Uterus (tissue), 4 donors: Measurements from ENCODE around the gene DDIT4. TPM values are rescaled to one million over a fixed set of nuclear protein-coding genes. Genes with fewer than 3 reads are reported as not detected.

Source experiments
- DNase-seq, 2 donors: peaks; one replicate each; pipeline ENCODE4 v3.0.0-alpha.2; 2019 to 2020
- H3K27ac ChIP-seq, 2 donors: fragments of 200-600 bp; sonication (generic); 1 replicate in 1 of 2; 2 replicates in 1 of 2; pipeline ENCODE4 v1.5.1; 2016 to 2018
- H3K27me3 ChIP-seq, 2 donors: fragments of 200-600 bp; sonication (generic); one replicate each; pipeline ENCODE4 v1.5.1; 2018 to 2019; ENCODE audit warnings: control low read depth in 1 of 2
- H3K36me3 ChIP-seq, 2 donors: fragments of 200-600 bp; sonication (generic); one replicate each; pipeline ENCODE4 v1.5.1; 2019; ENCODE audit warnings: control low read depth in 1 of 2
- H3K4me1 ChIP-seq, 2 donors: fragments of 200-600 bp; sonication (generic); one replicate each; pipeline ENCODE4 v1.5.1; 2018 to 2019; ENCODE audit warnings: control low read depth in 1 of 2
- H3K4me3 ChIP-seq, 2 donors: fragments of 200-600 bp; sonication (generic); 1 replicate in 1 of 2; 2 replicates in 1 of 2; pipeline ENCODE4 v1.5.1; 2018 to 2019; ENCODE audit warnings: mild to moderate bottlenecking in 1 of 2
- H3K9me3 ChIP-seq, 2 donors: fragments of 200-600 bp; sonication (generic); one replicate each; pipeline ENCODE4 v1.5.1; 2019; ENCODE audit warnings: control low read depth in 1 of 2
- CTCF ChIP-seq, 4 experiments: fragments of 200-600 bp in 2 of 4; fragments of 450-650 bp in 2 of 4; sonication (generic) in 2 of 4; IDR thresholded peaks; one replicate each; pipeline ENCODE4 v1.5.1; 2016 to 2019; ENCODE audit warnings: antibody characterized with exemption in 4 of 4, mild to moderate bottlenecking in 2 of 4, moderate library complexity in 1 of 4
- POLR2A ChIP-seq, 2 donors: fragments of 450-650 bp; IDR thresholded peaks; one replicate each; pipeline ENCODE4 v1.6.1; 2016; ENCODE audit warnings: antibody characterized with exemption in 2 of 2, mild to moderate bottlenecking in 1 of 2, moderate library complexity in 1 of 2
- intact Hi-C: fragments of 100-400 bp; cut with DNase I; formaldehyde crosslinking; loops from one replicate; pipeline ENCODE4 v1.15.1; 2023; ENCODE audit warnings: low total_unique reads
- total RNA-seq, 4 donors: library from RNA; depleted of rRNA in 3 of 4; stranded (reverse); fragments of >200 nt in 3 of 4; gene quantifications; one replicate each; pipeline versions ENCODE4 v1.1.0 to v1.2.4, GENCODE V29; 2014 to 2023
- donor health status: DM: yes; HTN: yes; CAD: no.

The DDIT4 gene
- total RNA-seq, 4 donors from 2014 or later: 118 to 210 (median 145) TPM

DNA sequence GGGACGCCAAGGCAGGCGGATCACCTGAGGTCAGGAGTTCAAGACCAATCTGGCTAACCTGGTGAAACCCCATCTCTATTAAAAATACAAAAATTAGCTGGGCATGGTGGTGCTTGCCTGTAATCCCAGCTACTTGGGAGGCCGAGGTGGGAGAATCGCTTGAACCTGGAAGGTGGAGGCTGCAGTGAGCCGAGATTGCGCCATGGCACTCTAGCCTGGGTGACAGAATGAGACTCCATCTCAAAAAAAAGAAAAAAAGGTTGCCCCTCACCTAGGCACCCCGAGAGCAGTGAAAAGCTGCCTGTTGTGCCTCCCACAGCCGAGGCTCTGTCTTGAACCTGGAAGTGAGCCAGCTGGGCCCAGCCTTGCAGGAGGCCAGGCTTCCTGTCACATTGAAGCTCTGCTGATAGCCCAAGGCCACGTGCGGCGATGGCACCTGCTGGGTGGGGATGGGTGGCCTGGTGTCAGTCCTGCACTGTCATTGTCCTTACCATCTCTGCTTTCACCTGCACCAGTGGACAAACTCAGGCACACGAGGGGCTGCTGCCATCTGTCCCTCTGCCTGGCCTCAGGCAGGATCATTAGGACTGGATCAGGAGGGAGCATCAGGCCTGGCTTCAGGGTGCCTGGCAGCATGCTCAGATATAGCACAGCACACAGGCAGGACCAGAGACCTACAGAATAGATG is 43.2 kb downstream of the DDIT4 start:
- Histone ChIP-seq H3K27ac (peak overlapping the region; percentile 12 to 69), H3K4me1 (peaks cover 0 to 8% of the 10 kb centered on the region in 2 donors), H3K36me3 (no peaks in the 10 kb centered on the region), H3K4me3 (no peak overlapping the region), H3K27me3 (no peaks in the 10 kb centered on the region), H3K9me3 (no peaks in the 10 kb centered on the region)
- TF ChIP-seq POLR2A (IDR thresholded peaks at IDR 0.05) (no peak), CTCF (IDR thresholded peaks at IDR 0.05) (no peak)
- intact Hi-C loops: no loop called here
- DNase-seq: no peak

DNA sequence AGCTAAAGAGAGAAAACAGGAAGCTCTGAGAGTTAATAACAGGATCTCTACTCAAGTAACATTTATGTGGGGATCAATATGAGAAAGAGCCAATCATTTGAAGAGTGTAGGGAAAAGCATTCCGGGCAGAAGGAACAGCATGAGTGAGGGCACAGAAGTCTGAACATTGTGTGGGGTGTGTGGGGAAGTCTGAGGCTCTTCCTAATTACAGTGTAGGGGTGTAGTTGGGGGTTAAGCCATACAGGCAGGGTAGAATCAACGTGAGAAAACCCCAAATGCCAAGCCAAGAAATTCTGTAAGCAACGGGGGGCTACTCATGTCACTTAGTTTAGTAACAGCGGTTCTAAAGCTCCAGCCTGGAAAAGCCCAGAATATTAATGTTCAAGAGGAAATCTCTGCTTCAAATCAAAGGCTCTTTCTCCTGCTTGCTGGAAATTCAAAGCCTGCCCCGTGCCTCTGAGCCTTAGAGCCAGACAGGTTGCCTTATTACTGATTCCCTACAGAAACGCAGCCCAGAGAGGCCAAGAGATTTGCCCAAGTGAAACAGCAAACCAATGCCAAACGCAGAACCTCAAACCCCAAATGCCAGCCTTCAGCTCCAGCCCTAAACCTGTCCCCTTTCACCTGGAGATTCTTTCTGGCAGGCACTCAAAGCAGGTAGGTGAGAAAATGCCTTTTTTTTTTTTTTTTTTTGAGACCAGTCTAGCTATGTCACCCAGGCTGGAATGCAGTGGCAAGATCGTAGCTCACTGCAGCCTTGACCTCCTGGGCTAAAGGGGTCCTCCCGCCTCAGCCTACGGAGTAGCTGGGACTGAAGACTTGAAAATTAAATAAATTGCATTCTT is 44.9 kb downstream of the DDIT4 start:
- intact Hi-C loops: no loop called here
- H3K4me1 ChIP-seq: peaks cover 0 to 8% of the 10 kb centered on the region in 2 donors
- H3K9me3 ChIP-seq: no peaks in the 10 kb centered on the region
- DNase-seq: no peak
- peak overlapping the region; percentile 82 to 91 for H3K27ac ChIP-seq
- TF ChIP-seq POLR2A (IDR thresholded peaks at IDR 0.05) (no peak), CTCF (IDR thresholded peaks at IDR 0.05) (no peak)
- no peak overlapping the region for H3K4me3 ChIP-seq
- H3K27me3 ChIP-seq: no peaks in the 10 kb centered on the region
- H3K36me3 ChIP-seq: no peaks in the 10 kb centered on the region

DNA sequence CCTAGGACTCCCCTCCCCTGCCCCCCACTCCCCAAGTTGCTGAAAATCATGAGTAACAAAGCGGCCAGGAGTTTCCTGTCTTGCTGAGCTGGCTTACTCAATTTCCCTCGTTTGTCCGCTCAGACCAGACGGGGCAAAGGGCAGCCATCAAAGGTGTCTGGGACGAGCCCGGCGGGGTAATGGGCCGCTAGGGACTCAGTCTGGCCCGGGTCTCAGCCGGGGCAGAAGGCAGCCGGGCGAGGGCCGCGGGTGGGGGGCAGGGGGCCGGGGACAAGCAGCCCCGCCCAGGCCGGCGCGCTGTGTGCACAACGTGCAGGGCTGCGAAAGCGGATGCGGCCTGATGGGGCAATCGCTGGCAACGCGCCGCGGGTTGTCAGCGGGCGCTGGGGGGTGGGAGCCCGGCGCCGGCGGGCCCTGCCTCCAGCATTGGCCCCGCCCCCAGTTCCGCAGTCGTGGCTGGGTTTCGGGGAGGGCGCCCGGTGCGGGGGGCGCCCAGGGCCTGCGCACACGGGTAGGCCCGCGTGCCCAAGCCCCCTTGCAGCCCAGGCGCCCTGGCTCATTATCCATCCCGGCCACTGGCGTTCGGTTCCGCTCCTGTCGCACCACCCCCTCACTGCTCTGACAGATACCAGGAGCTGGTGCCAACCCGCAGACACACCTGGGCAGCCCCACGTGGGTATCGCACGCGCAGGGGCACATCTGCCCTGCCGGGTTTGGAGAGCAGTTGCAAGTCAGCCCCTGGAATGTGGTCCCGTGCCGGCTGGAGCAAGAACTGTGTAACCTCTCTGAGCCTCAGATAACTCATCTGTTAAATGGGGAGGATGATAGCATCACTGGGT is 45.9 kb downstream of the DDIT4 start:
- no peak for TF ChIP-seq CTCF (IDR thresholded peaks at IDR 0.05)
- TF ChIP-seq POLR2A (IDR thresholded peaks at IDR 0.05): peak; percentile 26 to 55
- H3K36me3 ChIP-seq: no peaks in the 10 kb centered on the region
- H3K9me3 ChIP-seq: no peaks in the 10 kb centered on the region
- peak overlapping the region; percentile 82 to 91 for H3K27ac ChIP-seq
- H3K27me3 ChIP-seq: no peaks in the 10 kb centered on the region
- H3K4me1 ChIP-seq: peaks cover 0 to 8% of the 10 kb centered on the region in 2 donors
- H3K4me3 ChIP-seq: peak overlapping the region; percentile 21 to 44
- DNase-seq: peak; percentile 94 to 95
- intact Hi-C loops: no loop called here

GRCh38 chr10:72320676-72321247 is 47.0 kb downstream of the DDIT4 start:
- Histone ChIP-seq H3K27me3 (no peaks in the 10 kb centered on the region), H3K4me1 (peaks cover 0 to 14% of the 10 kb centered on the region in 2 donors), H3K4me3 (no peak overlapping the region), H3K27ac (peak overlapping the region; percentile 82 to 91), H3K9me3 (no peaks in the 10 kb centered on the region), H3K36me3 (no peaks in the 10 kb centered on the region)
- DNase-seq: peak; percentile 82 to 93
- TF ChIP-seq POLR2A (IDR thresholded peaks at IDR 0.05) (peak in 1 of 2 donors; percentile 52), CTCF (IDR thresholded peaks at IDR 0.05) (no peak)
- intact Hi-C loops: no loop called here
